GM12865 (cell line): ENCODE results near the gene FCHSD2.

ENCODE experiments used
- DNase-seq: peaks from one replicate; pipeline ENCODE4 v3.0.0; 2010; ENCODE audit warnings: low read depth
- H3K4me3 ChIP-seq: 2 replicates; pipeline ENCODE4 v1.5.1; 2011; ENCODE audit warnings: mild to moderate bottlenecking, low read depth, low read length, control low read depth
- TF ChIP-seq, protein P1 (sequence below): IDR thresholded peaks from 2 replicates; pipeline ENCODE4 v1.5.1; 2011; ENCODE audit warnings: low read length, control low read depth, low read depth, inconsistent platforms; ENCODE audit not compliant: insufficient read depth; ENCODE audit errors: missing control alignments

Gene FCHSD2

DNA sequence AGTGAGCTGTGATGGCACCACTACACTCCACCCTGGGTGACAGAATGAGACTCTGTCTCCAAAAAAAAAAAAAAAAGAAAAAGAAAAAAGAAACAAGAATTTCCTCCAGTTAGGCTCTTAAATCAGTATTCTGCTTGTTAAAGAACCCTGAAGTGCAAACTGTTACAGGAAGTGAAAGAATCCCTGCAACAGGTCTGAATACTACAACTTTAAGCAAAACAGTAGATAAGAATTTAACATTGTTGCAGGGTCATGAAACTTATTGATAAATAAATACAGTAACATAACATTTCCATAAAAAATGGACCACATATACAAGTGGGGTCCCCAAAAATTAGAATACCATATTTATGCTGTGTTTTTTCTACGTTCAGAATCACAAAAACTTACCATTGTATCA, 35.8 kb downstream of the FCHSD2 start:
- TF ChIP-seq, protein P1, sequence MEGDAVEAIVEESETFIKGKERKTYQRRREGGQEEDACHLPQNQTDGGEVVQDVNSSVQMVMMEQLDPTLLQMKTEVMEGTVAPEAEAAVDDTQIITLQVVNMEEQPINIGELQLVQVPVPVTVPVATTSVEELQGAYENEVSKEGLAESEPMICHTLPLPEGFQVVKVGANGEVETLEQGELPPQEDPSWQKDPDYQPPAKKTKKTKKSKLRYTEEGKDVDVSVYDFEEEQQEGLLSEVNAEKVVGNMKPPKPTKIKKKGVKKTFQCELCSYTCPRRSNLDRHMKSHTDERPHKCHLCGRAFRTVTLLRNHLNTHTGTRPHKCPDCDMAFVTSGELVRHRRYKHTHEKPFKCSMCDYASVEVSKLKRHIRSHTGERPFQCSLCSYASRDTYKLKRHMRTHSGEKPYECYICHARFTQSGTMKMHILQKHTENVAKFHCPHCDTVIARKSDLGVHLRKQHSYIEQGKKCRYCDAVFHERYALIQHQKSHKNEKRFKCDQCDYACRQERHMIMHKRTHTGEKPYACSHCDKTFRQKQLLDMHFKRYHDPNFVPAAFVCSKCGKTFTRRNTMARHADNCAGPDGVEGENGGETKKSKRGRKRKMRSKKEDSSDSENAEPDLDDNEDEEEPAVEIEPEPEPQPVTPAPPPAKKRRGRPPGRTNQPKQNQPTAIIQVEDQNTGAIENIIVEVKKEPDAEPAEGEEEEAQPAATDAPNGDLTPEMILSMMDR: no peak
- H3K4me3 ChIP-seq: no peak overlapping the region
- no peak for DNase-seq

GRCh38 chr11:73100578-73100977, 41.5 kb downstream of the FCHSD2 start:
- TF ChIP-seq, protein P1: no peak
- H3K4me3 ChIP-seq: no peak overlapping the region
- no peak for DNase-seq

- no peak for DNase-seq
- TF ChIP-seq, protein P1: no peak
- no peak overlapping the region for H3K4me3 ChIP-seq
Observed at GRCh38 chr11:73099512-73100266, 42.4 kb downstream of the FCHSD2 start.

DNA sequence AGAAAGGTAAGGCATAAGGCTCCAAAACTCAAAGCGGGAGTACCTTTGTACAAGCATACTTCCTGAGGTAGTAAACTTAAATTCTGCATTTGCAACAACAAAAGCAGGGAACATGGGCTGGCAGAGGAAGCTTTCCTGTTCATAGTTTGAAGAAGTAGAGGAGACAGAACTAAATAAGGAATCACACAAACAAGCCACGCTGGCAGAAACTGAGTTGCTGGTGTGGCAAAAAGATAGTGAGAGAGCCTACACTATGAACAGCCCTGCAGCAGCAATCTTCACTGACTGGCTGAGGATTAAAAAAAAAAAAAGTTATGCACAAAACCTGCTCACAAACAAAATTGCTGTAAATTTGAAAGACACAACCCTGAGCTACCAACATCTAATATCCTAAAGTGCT, 46.5 kb downstream of the FCHSD2 start:
- H3K4me3 ChIP-seq: no peak overlapping the region
- DNase-seq: no peak
- TF ChIP-seq, protein P1: no peak

DNA sequence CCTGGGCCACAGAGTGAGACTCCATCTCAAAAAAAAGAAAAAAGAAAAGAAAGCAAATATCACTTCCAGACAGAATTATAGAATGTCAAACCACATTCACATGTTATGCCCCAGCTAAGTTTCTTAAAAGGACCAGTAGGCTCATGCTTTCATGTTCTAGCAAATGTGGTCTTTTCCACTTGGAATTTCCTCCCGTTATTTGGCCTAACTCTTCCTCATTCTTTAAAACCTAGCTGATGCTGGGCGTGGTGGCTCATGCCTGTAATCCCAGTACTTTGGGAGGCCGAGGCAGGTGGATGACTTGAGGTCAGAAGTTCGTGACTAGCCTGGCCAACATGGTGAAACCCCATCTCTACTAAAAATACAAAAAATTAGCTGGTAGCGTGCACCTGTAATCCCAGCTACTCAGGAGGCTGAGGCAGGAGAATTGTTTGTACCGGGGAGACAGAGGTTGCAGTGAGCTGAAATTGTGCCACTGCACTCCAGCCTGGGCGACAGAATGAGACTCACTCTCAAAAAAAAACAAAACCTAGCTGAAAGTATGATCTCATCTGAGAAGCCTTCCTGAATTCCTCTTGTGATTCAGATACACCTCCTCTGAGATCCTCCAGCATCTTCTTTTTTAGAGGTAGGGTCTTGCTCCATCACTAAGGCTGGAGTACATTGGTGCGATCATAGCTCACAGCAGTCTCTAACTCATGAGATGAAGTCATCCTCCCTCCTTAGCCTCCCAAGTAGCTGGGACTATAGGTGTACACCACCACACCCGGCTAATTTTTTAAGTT, 50.4 kb downstream of the FCHSD2 start:
- no peak overlapping the region for H3K4me3 ChIP-seq
- DNase-seq: no peak
- TF ChIP-seq, protein P1: no peak

GRCh38 chr11:73087730-73088129, 54.4 kb downstream of the FCHSD2 start:
- peak; percentile 50 for DNase-seq
- TF ChIP-seq, protein P1: no peak
- no peak overlapping the region for H3K4me3 ChIP-seq
